NCI-H2107 treated with DMSO at 0.1 percent for 48 hours (cell line): Measurements from ENCODE around the gene TRAPPC3.
"Not testable (repeated sequence)": the region's sequence is repeated elsewhere in the genome, so short reads cannot be mapped to it uniquely, and the experiment has no call there.

Experiments used
- DNase-seq: peaks from one replicate; lab custom pipeline; 2025; ENCODE audit not compliant: unreplicated experiment; lab: John Stamatoyannopoulos, UW

The TRAPPC3 gene

GRCh38 chr1:36166938-36167905, 17.9 kb upstream of the TRAPPC3 start:
- DNase-seq: no peak

DNA sequence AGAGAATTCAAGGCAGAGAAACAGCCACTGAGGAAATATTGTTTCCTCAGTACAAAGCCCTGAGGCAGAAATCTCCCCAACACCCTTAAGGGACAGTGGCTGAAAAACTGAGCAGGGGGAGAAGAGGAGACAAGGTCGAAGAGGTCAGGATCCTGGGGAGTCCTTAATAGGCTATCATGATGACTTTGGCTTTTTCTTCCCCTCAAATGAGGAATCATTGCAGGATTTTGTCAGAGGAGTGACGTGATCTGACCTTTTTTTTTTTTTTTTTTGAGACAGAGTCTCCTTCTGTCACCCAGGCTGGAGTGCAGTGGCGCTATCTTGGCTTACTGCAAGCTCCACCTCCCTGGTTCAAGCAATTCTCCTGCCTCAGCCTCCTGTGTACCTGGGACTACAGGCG, 16.9 kb upstream of the TRAPPC3 start:
- DNase-seq: no peak

GRCh38 chr1:36165145-36165544, 15.9 kb upstream of the TRAPPC3 start:
- DNase-seq: no peak

GRCh38 chr1:36164361-36164760, 15.1 kb upstream of the TRAPPC3 start:
- no peak for DNase-seq

- no peak for DNase-seq
These were observed 14.1 kb upstream of the TRAPPC3 start for GRCh38 chr1:36163426-36163825.

DNA sequence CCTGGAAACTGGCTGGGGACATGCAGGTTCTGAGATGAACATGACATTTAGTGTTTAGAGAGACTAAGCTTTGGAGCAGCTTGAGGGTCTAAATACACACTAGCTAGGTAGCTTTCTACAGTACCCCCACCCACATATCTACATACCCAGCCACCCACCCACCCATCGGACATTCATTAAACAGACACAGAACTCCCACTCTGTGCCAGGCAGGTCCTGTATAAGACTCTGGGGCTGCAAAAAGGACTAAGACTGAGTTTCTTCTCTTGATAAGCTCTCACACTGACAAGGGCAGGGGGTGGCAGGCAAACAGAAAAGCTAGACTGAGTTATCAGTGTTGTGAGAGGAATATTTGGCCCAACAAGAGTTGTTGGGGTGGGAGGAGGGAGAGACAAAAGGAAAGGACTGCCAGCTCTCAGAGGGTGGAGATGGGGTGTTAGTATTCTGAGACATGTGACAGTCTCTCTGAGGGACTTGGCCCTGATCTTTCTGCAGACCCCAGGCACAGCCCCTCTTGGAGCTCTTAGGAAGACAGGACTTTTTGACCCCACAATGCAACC, 13.5 kb upstream of the TRAPPC3 start:
- no peak for DNase-seq

- DNase-seq: no peak
These were observed 12.6 kb upstream of the TRAPPC3 start for GRCh38 chr1:36161641-36162531.

- no peak for DNase-seq
These were observed 11.7 kb upstream of the TRAPPC3 start for GRCh38 chr1:36160949-36161485.

GRCh38 chr1:36160388-36160948, 11.2 kb upstream of the TRAPPC3 start:
- no peak for DNase-seq

DNA sequence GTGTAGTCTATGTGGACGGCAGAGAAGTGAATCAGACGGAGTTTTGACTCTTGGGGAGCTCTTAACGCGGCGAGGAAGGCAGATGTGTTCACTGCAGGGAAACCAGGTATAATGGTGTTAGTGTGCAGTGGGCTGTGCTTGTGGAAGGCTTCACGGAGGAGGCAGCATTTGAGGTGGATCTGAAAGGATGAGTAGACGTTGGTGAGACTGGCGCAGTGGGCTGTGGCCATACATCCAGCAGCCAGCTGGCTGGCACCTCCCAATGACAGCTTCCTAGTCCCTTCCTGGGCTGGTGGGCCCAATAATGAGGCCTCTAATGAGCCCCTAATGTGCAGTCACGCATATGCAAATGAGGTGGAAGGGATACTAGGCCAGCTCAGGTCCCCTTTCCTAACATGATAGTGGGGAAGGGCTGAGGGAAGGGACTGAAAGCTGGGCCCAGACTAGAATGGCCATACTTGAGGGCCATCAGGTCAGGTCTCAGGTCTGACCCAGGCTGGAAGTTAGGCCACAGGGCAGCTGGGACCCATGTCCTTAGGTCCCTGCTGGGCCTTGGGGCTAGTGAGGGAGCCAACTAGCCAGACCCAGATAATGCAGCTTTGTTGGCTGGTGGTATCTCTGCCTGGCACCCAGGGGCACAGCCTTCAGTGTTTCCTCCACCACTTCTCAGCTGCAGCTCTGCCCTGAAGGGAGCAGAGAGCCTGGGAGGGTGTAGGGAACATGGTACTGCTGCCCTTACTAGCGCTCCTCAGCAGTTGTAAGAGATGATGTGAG, 10.5 kb upstream of the TRAPPC3 start:
- DNase-seq: no peak

GRCh38 chr1:36158827-36159252, 9.6 kb upstream of the TRAPPC3 start:
- not testable (repeated sequence) for DNase-seq

DNA sequence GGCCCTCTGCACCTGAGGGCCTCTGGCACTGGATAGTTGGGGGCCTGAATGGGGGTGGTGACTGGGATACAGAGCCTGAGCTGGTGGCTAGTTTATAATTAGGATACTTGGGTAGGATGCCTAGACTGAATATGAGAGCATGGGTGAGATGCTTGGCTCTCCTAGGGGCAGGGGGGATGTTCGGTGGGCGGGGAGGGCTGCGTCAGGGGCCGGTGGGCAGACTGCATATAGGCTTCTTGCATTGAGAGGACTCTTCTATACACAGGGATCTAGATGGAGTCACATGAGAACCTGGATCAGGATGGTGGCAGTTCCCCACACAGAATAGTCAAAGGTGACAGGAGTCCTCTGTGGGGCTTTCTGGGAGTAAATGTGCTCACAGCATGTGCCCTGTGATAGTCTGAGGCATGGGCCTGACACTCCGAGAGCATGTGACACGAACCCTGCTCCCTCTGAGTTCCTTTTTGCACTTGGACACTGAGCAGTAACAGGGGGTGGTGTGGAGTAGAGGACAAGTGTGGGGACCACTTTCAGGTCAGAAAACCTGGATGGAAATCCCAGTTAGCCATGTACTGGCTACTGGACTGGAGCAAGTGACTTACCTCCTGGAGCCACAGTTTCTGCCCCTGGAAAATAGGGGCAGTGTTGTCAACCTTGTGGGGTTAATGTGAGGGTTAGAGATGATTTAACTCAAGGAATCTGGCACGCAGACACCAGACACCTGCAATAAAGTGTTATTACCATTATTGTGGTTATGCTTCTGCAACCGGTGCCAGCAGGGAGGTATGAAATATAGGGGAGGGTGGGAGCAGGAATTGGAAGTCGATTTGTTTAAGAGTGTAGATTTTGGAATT, 8.9 kb upstream of the TRAPPC3 start:
- DNase-seq: no peak

- DNase-seq: no peak
These were observed 8.0 kb upstream of the TRAPPC3 start for GRCh38 chr1:36157115-36157903.

GRCh38 chr1:36156329-36157114, 7.2 kb upstream of the TRAPPC3 start:
- no peak for DNase-seq

DNA sequence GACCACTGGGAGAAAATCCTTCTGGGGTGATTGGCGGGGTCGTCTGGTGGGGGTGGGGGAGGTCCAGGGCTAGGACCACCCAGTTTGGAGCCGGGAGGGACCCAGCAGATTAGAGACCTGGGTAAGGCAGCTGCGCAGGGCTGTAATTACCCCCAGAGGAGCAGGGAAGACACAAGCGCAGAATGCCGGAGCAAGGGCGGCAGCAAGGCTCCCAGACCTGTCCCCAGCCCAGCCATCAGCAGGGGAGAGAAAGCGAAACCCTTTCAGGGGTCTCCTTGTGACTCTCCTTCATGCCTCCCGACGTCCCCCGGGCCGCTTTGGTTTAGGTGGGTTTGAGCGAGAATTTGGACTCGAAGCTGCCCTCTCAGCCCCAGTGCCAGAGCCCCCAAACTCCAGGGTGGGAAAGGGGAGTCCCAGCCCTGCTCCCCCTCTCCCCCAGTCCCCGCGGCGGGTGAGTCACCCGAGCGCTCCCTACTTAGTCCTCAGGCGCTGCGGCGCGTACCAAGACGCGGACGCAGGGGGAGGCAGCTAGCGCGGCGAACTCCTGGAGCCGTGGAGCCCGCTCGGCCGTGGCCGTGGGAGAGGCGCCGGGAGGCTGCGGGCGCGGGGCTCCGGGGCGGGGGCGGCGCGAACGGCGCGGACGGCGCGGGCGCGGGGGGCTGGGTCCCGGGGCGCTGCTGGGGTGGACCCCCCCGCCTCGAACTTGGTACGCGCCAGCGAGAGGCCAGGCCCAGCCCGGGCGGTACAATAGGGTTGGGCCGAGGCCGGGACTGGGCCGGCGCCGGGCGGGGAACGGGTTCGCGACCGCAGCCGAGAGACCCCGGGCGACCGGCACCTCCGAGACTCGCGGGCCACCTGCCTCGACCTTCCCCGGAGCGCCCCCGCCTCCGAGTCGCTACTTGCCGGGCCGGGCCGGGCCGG, 6.4 kb upstream of the TRAPPC3 start, which contains the start of gene MAP7D1:
TSS of gene MAP7D1 (plus strand) at position 753 of the 921 bp plus-strand sequence. CDS start 258 bp downstream, outside the sequence.
- peak; percentile 60 for DNase-seq

DNA sequence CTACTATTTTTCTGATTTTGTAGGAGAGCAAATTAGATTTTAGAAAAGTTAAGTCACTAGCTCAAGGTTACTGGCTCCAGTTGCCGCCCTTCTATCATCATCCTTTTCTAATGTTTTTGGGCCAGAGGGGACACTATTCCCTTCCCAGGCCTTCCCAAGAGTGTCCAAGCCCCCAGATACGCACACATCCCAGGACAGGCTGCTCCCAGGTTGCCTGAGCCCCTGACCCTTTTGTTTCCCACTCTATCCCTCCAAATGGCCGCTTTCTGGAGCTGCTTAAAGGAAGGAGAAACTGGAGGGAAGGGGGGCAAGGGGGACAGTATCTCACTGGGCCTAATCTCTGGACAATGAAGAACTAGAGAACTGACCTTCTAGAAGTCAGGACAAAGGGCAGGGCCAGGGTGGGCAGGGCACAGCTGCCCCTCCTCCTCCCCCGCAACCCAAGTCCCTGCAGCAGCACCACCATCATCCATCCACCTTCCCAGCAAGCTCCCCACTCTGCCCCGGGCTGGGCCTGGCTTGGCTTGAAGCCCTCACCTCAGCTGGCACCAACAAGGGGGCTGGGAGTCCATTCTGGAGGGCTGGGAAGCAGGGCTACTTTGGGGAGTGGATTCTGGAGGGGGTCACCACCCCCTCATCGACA, 5.6 kb upstream of the TRAPPC3 start:
- no peak for DNase-seq
